GM19035 (cell line): ENCODE measurements around the gene PHF19.

Experiments used
- ATAC-seq: cut with Tn5 transposase; IDR thresholded peaks from one replicate; pipeline ENCODE4 v1.9.1; 2021; ENCODE audit not compliant: unreplicated experiment

The PHF19 gene

DNA sequence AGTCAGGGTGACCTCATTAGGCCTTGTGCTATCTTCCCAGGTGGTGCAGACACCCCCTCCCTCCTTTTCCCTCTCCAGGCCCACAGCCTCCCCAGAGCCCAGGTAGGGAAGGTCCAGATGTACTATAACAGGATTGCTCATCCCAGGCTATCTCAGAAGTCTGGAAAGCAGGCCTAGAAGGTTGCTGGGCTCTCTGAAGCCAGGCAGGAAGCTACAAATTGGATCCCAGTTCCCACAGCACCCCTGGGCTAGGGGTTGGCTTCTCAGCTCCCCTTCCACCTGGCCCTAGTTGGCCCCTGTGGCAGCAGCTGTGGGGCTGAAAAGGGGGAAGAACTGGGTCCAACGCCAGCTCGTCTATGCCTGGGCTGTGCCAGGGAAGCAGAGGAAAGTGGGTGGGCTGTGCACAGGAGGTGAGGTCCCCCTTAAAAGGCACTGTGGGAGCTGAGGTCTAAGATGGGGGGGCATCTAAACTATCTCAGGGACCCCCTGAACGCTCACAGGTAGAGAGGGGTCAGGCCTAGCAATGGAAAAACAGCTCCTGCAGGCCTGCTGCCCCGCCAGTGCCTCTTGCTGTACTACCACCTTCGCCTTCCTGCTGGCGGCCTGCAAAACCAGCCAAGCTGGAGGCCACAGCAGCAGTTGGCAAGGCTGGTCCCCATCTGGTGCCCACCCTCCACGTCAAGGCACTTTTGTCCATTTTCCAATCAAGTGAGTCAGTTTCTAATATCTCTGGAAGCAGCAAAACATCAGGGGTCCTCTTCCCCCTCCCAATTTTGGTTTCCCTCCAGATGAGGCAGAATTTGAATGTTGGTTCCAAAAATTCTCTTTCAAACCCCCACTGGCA is 20.9 kb downstream of the PHF19 start:
- ATAC-seq = no peak

DNA sequence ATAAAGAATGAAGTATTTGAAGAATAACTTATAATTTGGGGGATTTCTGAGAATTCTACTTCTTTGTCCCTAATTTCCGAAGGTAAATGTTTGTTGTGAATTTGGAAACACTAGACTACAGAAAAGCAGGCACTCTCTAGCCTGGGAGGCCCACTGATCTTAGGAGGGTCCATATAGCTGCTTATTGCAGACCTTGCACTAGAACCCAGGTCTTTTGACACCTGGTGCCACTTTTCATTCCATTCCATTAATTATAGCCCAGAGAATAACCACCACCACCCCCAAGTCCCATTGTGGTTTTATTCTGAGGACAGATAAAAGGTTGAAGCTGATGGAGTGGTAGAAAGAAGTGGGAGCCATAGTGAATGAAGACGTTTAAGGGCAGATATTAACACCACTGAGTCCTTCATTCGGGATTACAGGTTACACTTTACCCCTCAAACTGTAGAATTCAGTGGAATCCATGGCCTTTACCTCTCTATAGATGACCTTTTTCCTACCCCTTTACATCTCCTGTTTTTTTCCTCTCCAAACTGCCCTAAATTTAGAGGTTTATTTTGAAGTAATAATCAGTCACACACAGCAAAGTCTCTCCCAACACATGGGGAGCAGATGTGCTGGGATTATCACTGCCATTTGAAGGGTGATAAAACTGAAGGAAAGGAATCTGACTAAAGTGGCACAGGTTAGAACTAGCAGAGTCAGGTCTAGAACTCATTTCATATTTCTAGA is 22.2 kb downstream of the PHF19 start:
- no peak for ATAC-seq

DNA sequence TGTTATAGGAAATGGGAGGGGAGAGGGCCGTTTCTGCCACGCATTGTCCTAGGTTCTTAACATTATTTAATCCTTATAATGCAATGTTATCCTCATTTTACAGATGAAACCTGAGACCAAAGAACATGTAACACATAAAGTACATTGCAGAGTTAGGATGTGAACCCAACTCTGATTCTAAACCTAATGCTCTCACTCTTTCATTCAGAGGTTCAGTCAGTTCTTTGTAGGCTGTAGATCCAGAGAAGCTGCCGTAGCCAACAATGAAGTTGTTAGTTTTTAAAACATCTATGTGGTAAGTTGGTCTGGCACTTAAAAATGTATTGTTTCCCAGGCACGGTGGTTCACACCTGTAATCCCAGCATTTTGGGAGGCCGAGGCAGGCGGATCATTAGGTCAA is 23.8 kb downstream of the PHF19 start:
- ATAC-seq = no peak

DNA sequence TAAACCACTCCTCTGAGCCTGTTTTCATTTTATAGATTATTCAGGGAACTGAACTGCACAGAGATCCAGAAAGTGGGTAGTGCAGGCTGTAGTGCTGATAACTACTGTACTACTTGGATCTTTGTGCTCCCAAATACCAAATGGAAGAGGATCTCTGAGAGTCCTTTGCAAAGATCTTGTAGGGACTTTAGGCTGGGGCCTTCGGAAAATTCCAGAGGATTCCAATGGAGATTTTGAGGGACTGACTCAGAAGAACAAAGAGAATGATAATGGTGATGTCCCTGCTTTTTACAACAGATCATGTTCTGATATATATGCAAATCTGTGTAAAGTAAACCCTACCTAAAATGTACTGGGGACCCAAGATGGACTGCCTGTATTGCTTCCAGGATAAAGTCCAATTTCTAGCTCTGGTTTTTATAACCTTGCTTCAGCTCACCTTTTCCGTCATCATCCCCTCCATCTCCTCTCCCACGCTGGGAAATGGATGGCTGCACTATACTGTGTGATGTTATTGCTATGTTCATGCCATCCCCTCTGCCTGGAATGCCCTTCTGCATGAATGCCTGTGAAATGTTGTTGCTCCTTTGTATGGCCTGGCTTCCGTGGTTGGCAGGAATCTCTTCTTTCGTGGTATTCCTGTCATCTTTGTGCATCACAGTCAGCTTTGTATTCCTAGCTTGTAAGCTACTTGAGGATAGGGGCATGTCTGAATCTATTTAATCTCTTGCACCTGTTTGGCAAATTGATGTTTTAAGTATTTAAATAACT is 24.6 kb downstream of the PHF19 start:
- no peak for ATAC-seq

DNA sequence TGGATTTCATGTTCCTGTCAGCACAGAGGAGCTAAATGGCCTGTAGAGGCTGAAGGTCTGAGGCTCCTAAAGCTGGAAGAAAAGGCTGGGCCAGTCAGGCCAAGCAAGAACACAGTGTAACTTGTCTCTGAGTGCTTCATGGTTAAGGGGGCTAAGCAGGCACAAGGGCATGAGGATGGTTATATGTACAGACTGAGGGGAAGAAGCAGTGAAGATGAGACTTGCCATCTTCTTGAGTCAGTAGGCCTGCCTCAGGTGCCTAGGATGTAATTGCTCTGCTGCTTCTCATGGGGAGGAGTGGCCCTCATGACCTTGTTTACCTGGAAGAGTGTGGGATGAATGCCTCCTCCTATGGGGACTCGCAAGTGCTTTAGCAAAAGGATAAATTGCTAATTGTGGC is 25.5 kb downstream of the PHF19 start:
- ATAC-seq = no peak

DNA sequence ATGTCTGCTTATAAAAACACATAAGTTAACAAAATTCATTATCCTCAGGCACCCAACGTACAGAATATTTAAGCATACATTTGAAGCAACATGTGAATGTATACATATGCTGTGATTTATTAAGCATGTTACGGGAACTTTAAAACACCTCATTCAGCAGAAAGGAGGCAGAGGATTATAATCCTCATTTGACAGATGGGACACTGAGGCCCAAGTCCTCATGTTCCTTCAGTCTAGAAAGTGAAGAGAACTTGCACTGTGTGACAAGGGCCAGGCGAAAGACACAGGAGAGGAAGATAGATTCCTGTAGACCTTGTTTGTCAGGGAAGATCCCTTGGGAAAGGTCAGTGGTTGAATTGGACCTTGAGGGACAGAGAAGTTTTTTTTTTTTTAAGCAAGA is 26.7 kb downstream of the PHF19 start:
- ATAC-seq = no peak

DNA sequence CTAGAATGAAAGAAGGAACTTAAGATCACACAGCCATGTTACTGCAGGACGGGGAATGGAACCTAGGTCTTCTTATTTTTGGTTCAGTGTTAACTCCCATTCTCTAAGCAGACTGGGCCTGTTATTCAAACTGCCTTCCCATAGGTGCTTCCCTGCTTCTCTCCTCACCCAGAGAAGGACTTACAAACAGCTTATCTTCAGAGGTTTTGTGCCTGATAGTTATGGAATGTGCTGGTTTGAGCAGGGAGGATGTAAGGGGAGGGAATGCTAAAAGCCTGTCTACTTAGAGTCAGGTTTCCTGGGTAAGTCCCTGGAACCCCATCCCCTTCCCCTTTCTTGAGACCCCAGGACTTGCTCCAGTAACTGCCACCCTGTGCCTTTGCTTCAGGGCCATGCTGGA is 30.1 kb downstream of the PHF19 start:
- ATAC-seq = no peak

DNA sequence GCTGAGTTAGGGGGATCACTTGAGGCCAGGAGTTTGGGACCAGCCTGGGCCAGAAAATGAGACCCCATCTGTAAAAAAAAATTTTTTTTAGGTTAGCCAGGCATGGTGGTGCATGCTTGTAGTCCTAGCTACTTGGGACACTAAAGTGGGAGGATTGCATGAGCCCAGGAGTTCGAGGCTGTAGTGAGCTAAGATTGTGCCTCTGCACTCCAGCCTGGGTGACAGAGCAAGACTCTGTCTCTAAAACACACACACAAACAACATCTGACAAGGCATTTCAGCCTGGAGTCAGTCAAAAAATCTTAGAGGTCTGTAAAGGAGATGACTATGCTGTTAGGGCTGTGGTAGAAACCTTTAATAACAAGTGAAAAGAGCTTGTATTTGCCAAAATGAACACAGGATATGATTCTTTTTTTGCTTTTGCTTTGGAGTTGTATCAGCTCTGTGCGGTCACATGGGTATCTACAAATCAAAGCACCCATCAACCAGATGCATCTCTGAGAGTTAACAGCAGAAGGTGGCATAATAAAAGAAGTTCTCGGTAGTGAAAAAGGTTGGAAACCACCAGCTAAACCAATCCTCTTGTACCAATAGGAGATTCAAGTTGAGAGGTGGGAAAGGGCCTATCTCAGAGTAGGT is 30.6 kb downstream of the PHF19 start:
- ATAC-seq = no peak

DNA sequence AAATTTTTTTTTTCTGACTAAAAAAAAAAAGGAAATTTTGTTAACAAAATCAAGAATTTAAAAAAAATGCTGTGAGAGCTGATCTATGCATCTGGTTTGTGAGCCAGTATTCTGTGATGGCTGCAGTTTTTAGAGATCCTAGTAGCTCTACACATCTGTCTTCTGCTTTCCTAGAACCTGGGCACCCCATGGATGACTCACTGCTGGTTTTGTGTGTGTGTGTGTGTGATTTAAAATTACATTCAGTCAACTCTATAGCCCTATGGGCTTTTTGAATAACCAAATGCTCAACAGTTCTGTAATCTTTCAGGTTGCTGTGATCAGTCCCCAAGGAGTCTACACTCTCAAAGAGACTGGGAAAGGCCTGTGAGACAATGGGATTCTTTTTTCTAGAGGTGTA is 31.7 kb downstream of the PHF19 start:
- no peak for ATAC-seq

DNA sequence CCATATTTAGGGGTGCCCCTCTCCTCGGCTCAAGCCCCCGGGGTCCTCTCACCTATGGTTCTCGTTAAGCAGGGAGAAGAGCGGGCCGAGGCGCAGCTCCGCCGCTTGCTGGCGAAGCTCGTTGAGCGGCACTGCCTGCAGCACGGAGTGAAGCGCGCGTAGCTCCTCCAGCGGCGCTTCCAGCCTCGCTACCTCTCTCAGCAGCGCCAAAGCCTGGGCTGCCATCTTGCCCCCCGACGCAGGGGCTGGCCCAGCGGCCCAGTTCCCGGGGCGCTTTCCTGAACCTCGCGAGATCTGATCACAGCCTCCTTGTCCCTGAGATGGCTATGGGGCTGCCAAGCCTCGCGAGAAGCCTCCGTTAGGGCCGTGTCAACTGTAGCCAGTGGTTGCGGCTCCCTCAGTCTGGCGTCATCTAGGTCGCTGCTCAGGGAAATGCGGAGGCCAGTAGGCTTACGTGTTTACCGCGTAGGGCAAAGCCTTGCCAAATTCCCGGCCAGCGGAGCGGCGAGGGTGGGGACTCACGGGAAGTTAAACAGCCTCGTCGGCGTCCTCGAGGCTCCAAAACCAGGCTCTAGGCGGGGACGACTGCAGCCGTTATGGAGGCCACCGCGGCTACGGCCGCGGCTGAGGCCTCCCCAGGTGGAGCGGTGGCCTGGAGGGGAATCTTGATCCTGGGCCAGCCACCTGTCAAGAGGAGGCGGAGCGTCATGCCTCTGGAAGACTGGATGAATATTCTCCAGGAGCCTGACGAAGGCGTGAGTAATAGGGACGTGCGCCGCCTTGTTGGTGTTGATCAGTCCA is 34.1 kb downstream of the PHF19 start, which contains the start of gene PSMD5:
Gene PSMD5 (minus strand): TSS at position 238 of the 801 bp plus-strand sequence. CDS start 13 bp downstream, at position 225.
- peak; percentile 100 for ATAC-seq

DNA sequence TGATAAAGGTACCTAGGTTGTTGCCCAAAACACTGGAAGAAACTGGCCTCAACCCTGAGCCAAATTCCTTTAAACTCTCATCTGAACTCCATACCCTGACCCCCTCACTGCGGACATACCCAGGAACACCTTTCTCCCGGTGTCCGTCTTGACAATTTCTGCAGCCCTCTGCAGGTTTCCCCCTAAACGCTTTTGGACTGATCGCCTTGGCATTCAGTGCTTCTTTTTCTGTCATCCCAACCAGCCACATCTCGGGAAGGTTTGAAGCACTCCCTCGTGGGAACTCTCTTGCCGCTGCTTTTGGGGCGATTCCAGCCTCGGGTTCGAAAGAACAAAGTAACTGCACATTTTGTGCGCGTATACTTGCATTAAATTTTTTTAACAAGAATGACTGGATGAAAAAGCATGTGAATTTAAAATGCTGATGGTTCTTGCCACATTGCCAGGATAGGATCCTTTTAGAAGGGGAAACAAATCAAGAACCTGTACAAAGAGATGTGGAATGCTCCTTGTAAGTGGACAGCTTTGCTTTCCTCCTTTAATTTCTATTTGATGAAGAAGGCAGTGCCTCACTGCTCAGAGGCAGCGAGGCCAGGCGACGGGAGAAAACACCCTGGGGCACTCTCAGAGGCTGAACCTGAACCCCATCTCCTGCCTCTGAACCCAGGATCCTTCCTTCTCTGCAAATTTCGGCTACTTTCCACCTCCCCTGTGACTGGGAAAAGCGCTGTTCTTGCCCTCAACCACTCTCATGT is 34.9 kb downstream of the PHF19 start:
- no peak for ATAC-seq

DNA sequence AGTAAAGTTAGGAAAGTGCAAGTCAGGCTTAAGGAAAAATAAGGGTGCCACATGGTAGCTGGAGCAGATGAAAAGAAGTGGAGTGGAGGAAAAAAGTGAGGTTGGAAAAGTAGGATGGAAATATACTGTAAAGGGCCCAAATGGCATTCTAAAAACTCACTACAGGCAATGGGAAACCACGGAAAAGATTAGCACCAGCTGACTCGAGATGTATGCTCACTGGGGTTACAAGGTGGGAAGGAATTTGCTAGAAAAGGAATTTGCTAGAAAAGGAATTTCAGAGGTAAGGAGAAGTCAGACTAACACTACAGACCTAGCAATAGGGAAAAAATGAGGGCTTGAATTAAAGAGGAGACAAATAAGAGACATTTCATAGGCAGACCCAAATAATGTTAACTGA is 37.8 kb downstream of the PHF19 start:
- ATAC-seq = no peak

DNA sequence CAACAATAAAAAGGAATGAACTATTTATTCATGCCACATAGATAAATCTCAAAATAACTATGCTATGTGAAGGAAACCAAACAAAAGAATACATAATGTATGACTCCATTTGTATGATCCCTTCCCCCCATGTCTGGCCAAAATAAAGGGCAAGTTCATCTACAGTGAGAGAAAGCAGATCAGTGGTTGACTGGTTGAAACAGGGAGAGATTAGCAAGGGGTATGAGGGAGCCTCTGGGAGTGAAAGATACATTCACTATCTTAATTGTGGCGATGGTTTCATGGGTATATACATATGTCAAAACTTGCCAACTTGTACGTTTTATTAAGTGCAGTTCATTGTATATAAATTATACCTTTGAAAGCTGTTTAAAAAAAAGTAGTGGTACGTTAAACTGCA is 39.1 kb downstream of the PHF19 start:
- ATAC-seq = no peak

DNA sequence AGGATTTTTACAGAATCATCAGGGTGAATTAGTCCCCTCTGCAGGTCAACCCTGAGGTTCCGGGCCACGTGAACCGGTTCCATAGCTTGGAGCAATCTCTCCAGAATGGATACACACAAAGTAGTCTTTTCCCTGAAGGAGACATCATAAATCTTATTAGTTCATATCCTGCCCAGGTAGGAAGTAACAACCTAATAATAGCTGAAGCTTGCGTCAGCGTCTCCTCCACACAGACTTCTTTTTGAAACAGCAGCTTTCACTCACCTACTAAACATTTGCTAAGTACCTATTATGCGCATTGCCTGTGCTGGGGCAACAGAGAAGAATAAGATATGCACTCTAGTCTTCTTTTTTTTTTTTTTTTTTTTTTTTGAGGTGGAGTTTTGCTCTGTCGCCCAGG is 43.7 kb downstream of the PHF19 start:
- no peak for ATAC-seq

DNA sequence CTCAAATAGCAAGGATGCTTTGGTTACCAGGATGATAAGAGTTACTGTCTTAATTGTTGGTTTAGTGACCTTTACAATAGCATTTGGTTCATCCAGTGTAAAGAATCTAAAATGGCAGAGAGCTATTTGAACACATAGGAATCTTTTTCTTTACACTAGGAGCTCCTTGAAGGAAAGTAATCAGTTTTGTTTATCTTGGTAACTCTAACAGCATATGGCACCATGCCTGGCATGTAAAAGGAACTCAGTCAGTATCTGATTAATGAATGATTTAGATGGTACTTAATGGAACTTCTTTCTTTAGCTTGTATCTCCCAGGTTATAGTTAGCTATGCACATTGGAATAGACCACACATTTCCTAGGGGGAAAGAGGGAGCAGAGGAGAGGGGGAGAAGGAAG is 44.2 kb downstream of the PHF19 start:
- ATAC-seq = no peak

DNA sequence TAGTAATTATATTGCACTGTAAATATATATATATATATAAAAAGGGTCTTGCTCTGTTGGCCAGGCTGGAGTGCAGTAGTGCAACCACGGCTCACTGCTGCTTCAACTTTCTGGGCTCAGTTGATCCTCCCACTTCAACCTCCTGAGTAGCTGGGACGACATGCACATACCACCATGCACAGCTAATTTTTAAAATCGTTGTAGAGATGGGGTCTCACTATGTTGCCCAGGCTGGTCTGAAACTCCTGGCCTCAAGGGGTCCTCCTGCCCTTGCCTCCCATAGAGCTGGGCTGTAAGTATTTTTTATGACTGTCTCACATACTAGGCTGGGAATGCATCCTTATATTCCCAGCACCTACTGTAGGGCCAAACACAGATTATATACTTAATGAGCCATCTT is 46.1 kb downstream of the PHF19 start:
- ATAC-seq = no peak

DNA sequence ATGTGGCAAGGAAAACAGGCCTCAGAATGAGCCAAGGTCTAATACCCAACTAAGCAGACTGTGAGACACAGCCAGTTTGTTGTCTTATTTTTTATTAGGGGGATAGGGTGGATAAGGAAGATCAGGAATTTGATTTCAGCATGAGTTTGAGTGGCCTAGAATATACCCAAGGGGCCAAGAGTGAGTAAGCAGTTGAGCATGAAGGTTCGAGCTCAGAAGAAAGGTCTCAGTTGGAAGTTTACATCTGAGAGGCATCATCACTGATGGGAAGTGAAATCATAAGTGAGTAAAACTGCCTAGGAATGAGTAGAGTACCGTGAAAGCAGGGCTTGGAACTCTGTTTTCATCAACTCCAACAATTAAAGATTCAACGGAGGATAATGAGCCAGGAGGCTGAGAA is 46.8 kb downstream of the PHF19 start:
- no peak for ATAC-seq

DNA sequence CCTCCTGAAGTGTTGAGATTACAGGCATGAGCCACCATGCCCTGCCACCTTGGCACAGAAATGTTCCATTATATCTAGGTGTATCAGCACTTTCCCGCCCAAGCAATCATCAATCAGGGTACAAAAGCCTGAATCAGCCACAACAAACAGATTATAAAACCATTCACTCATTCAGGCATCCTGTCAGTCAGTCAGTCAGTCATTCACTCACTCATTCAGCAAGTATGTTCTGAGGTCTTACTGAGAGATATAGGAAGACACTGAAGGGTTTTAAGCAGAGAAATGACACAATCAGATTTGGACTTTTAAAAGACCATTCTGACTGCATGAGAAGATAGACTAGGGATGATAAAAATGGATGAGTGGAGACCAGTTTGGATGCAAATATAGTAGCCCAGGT is 47.3 kb downstream of the PHF19 start:
- no peak for ATAC-seq

DNA sequence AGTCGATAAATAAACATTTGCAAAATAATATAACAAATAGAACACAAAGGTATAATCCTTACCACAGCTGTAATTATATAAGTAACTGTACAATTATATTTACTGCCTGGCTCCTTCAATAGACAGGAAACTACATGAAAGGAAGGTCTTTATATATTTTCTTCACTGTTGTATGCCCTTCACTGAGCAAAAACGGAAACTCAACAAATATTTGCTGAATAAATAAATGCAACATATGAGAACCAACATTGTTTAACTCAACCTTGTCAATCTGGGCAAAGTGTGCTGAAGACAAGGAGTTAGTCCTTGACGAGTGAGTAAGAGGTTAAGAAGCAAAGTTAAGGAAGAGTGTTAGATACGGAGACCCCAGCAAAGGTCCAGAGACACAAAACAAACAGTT is 56.9 kb downstream of the PHF19 start:
- no peak for ATAC-seq

DNA sequence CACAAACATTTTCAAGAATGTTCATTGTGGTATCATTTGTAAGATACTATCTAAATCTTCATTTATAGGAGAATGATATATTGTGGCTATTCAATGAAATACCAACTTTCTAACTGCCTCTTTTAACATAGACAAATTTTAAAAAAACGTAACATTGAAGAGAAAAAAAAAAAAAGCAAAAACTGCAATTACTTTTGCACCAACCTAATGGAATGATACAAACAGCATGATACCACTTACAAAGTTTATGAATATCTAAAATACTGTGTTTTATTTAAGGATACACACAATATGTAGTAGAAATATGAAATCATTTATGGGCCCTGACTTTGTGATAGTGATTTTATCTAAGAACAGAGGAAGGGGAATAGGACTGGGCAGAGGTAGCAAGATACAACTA is 58.4 kb downstream of the PHF19 start:
- no peak for ATAC-seq
